Fibroblast of lung (primary cell): ENCODE measurements around the gene SLC16A10.

Experiments used
- CTCF ChIP-seq, 2 donors: IDR thresholded peaks in 1 of 2; conservative IDR thresholded peaks in 1 of 2; 1 replicate in 1 of 2; 2 replicates in 1 of 2; pipeline ENCODE4 v1.5.1; 2011 to 2012; ENCODE audit warnings: low read length in 2 of 2, control low read depth in 1 of 2, inconsistent platforms in 1 of 2, low read depth in 1 of 2, mild to moderate bottlenecking in 1 of 2
- EZH2 ChIP-seq: IDR thresholded peaks from 2 replicates; pipeline ENCODE4 v1.5.1; 2012; ENCODE audit warnings: low read length, control low read depth, mild to moderate bottlenecking; ENCODE audit errors: missing control alignments

- TF ChIP-seq CTCF (conservative IDR thresholded peaks at IDR 0.05 in 1 of 2, IDR thresholded peaks at IDR 0.05 in 1 of 2; ENCODE audit: low read depth in 1 of 2, low read length in 2 of 2) (no peak), EZH2 (no peak)
Measured at GRCh38 chr6:111265842-111266241, 178.5 kb downstream of the SLC16A10 start.
